ENCODE results near the gene ANO2.

GRCh38 chr12:5581616-5582015, 363.4 kb downstream of the ANO2 start:
- TF ChIP-seq, protein P1, sequence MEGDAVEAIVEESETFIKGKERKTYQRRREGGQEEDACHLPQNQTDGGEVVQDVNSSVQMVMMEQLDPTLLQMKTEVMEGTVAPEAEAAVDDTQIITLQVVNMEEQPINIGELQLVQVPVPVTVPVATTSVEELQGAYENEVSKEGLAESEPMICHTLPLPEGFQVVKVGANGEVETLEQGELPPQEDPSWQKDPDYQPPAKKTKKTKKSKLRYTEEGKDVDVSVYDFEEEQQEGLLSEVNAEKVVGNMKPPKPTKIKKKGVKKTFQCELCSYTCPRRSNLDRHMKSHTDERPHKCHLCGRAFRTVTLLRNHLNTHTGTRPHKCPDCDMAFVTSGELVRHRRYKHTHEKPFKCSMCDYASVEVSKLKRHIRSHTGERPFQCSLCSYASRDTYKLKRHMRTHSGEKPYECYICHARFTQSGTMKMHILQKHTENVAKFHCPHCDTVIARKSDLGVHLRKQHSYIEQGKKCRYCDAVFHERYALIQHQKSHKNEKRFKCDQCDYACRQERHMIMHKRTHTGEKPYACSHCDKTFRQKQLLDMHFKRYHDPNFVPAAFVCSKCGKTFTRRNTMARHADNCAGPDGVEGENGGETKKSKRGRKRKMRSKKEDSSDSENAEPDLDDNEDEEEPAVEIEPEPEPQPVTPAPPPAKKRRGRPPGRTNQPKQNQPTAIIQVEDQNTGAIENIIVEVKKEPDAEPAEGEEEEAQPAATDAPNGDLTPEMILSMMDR (IDR thresholded peaks at IDR 0.05; ENCODE audit: extremely low read depth in 1 of 2, insufficient read depth in 1 of 2, low read depth in 1 of 2, low read length in 2 of 2), result no peak
- TF ChIP-seq POLR2A (IDR thresholded peaks at IDR 0.05; ENCODE audit: low read depth, low read length) (no peak), MYC (IDR thresholded peaks at IDR 0.05; ENCODE audit: low read depth, low read length) (no peak)
